ENCODE data around the gene AKT3.

DNA sequence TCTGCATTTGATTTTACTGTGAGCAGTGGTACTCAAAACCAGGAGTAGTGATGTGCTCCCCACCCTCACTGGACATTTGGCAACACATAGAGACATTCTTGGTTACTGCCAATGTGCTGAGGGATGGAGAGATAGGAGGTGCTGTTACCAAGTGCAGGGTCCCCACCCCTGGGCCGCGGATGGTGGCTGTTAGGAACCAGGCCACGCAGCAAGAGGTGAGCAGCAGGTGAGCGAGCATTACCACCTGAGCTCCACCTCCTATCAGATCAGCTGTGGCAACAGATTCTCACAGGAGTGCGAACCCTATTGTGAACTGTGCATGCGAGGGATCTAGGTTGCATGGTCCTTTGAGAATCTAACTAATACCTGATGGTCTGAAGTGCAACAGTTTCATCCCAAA is 95.7 kb downstream of the AKT3 start:
- no peak for TF ChIP-seq EZH2 (IDR thresholded peaks at IDR 0.05)
- TF ChIP-seq, protein P1, sequence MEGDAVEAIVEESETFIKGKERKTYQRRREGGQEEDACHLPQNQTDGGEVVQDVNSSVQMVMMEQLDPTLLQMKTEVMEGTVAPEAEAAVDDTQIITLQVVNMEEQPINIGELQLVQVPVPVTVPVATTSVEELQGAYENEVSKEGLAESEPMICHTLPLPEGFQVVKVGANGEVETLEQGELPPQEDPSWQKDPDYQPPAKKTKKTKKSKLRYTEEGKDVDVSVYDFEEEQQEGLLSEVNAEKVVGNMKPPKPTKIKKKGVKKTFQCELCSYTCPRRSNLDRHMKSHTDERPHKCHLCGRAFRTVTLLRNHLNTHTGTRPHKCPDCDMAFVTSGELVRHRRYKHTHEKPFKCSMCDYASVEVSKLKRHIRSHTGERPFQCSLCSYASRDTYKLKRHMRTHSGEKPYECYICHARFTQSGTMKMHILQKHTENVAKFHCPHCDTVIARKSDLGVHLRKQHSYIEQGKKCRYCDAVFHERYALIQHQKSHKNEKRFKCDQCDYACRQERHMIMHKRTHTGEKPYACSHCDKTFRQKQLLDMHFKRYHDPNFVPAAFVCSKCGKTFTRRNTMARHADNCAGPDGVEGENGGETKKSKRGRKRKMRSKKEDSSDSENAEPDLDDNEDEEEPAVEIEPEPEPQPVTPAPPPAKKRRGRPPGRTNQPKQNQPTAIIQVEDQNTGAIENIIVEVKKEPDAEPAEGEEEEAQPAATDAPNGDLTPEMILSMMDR (IDR thresholded peaks at IDR 0.05): no peak

All from neural progenitor cell (in vitro differentiated cells).